ENCODE measurements around the gene PFAS.
"Not testable (repeated sequence)": the region's sequence is repeated elsewhere in the genome, so short reads cannot be mapped to it uniquely, and the experiment has no call there.

PFAS gene

GRCh38 chr17:8226536-8227237, 22.4 kb upstream of the PFAS start:
- DNase-seq = no peak

GRCh38 chr17:8227238-8227581, 21.9 kb upstream of the PFAS start:
- no peak for DNase-seq

- DNase-seq = no peak
These were observed 17.4 kb upstream of the PFAS start for GRCh38 chr17:8231701-8232100.

GRCh38 chr17:8234361-8235270, 14.5 kb upstream of the PFAS start:
- DNase-seq = no peak

- DNase-seq = no peak
These were observed 13.4 kb upstream of the PFAS start for GRCh38 chr17:8235676-8236075.

- DNase-seq = no peak
These were observed 11.9 kb upstream of the PFAS start for GRCh38 chr17:8237175-8237574.

- DNase-seq = no peak
These were observed 11.2 kb upstream of the PFAS start for GRCh38 chr17:8237886-8238285.

- DNase-seq = no peak
These were observed 5.3 kb upstream of the PFAS start for GRCh38 chr17:8243827-8244226.

- no peak for DNase-seq
These were observed 4.3 kb upstream of the PFAS start for GRCh38 chr17:8244768-8245167.

- no peak for DNase-seq
These were observed 772 bp downstream of the PFAS start for GRCh38 chr17:8249621-8250500.

- DNase-seq = not testable (repeated sequence)
These were observed 2.3 kb downstream of the PFAS start for GRCh38 chr17:8251411-8251810.

- no peak for DNase-seq
These were observed 4.7 kb downstream of the PFAS start for GRCh38 chr17:8253801-8254200.

- DNase-seq = no peak
These were observed 5.8 kb downstream of the PFAS start for GRCh38 chr17:8254881-8255280.

- DNase-seq = no peak
These were observed 6.4 kb downstream of the PFAS start for GRCh38 chr17:8255499-8255898.

GRCh38 chr17:8256291-8256690, 7.2 kb downstream of the PFAS start:
- DNase-seq = no peak

GRCh38 chr17:8256691-8257090, 7.6 kb downstream of the PFAS start:
- DNase-seq = no peak

- DNase-seq = no peak
These were observed 8.7 kb downstream of the PFAS start for GRCh38 chr17:8257801-8258200.

- DNase-seq = no peak
These were observed 15.2 kb downstream of the PFAS start for GRCh38 chr17:8264320-8264719.

- DNase-seq = no peak
These were observed 15.9 kb downstream of the PFAS start for GRCh38 chr17:8264836-8265542.

- DNase-seq = no peak
These were observed 17.8 kb downstream of the PFAS start for GRCh38 chr17:8266648-8267479.

GRCh38 chr17:8267480-8268147, 18.5 kb downstream of the PFAS start:
- DNase-seq = no peak
